Right renal pelvis (tissue), 4 donors: Measurements from ENCODE around the gene CXCR3. TPM values are rescaled to one million over a fixed set of nuclear protein-coding genes. Genes with fewer than 3 reads are reported as not detected.

Source experiments
- polyA plus RNA-seq, 4 donors: library from polyadenylated mRNA; unstranded; fragments of 120-200 nt; gene quantifications; one replicate each; pipeline ENCODE4 v1.2.1, GENCODE V29; 2013; ENCODE audit not compliant: insufficient read length in 4 of 4

CXCR3 gene
- polyA plus RNA-seq, 4 donors, result 0.12 to 0.22 (median 0.15) TPM

Other genes starting within 250 kb of the CXCR3 start
- 100 to 1,000 TPM; 163 to 223 (median 194) TPM for gene OGT, start 85.4 kb downstream of the CXCR3 start, polyA plus RNA-seq
- gene GCNA, start 40.1 kb downstream of the CXCR3 start, polyA plus RNA-seq, result 1 to 10 TPM; 1.6 to 3.3 (median 1.9) TPM
- gene CXorf49, start 99.8 kb upstream of the CXCR3 start, polyA plus RNA-seq, result under 1 TPM in 1 of 4 donors, not detected in 3; 0.10 TPM
- gene CXorf49B, start 144.8 kb upstream of the CXCR3 start, polyA plus RNA-seq, result under 1 TPM in 1 of 4 donors, not detected in 3; 0.10 TPM